Ishikawa (cell line): ENCODE measurements around the gene RRM2.

Source experiments
- CEBPB ChIP-seq: IDR thresholded peaks from 2 replicates; pipeline ENCODE4 v1.6.1; 2012
- EP300 ChIP-seq: IDR thresholded peaks from 2 replicates; pipeline ENCODE4 v1.6.1; 2012; ENCODE audit warnings: borderline replicate concordance
- FOXM1 ChIP-seq: IDR thresholded peaks from 2 replicates; pipeline ENCODE4 v1.6.1; 2012; ENCODE audit warnings: low read depth, borderline replicate concordance
- MAX ChIP-seq: IDR thresholded peaks from 2 replicates; pipeline ENCODE4 v1.6.1; 2012
- NFIC ChIP-seq: IDR thresholded peaks from 2 replicates; pipeline ENCODE4 v1.6.1; 2012
- REST ChIP-seq: IDR thresholded peaks from 2 replicates; pipeline ENCODE4 v1.6.1; 2012; ENCODE audit warnings: low read depth, mild to moderate bottlenecking
- TCF12 ChIP-seq: IDR thresholded peaks from 2 replicates; pipeline ENCODE4 v1.6.1; 2012; ENCODE audit warnings: low read depth
- YY1 ChIP-seq: IDR thresholded peaks from 2 replicates; pipeline ENCODE4 v1.6.1; 2012; ENCODE audit warnings: low read depth
- ZBTB7A ChIP-seq: IDR thresholded peaks from 2 replicates; pipeline ENCODE4 v1.6.1; 2012; ENCODE audit warnings: low read depth

GRCh38 chr2:10084223-10084865 lies 38.2 kb upstream of the RRM2 start:
- no peak for TF ChIP-seq YY1
- no peak for TF ChIP-seq FOXM1
- TF ChIP-seq MAX, result no peak
- no peak for TF ChIP-seq ZBTB7A
- no peak for TF ChIP-seq TCF12
- no peak for TF ChIP-seq EP300
- TF ChIP-seq CEBPB, result no peak
- no peak for TF ChIP-seq REST
- TF ChIP-seq NFIC, result no peak
